ENCODE results near the gene SAP30BP.

The SAP30BP gene

DNA sequence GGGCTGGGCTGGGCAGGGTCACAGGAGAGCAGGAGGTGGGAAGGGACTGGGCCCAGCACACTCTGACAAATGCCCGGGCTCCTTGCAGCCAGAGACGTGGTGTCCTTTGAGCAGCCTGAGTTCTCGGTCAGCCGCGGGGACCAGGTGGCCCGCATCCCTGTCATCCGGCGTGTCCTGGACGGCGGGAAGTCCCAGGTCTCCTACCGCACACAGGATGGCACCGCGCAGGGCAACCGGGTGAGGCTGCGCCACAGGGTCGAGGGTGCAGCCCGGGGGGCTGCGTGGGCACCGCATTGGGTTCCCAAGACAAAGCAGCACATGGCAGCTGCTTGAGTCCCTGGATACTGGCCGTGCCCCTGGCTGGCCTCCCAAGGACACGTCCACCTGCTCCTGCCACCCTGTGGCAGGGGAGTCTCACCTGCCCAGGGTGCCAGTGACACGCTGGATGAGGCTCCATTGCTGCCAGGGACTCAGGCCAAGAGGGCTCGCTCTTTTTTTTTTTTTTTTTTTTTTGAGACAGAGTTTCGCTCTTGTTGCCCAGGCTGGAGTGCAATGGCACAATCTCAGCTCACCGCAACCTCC is 76.6 kb downstream of the SAP30BP start:
- no peak for DNase-seq

- DNase-seq, result no peak
Observed at GRCh38 chr17:75748706-75749105, 81.6 kb downstream of the SAP30BP start.

GRCh38 chr17:75749545-75750389 is 82.6 kb downstream of the SAP30BP start:
- peak; percentile 87 to 94 (median 93) for DNase-seq

DNA sequence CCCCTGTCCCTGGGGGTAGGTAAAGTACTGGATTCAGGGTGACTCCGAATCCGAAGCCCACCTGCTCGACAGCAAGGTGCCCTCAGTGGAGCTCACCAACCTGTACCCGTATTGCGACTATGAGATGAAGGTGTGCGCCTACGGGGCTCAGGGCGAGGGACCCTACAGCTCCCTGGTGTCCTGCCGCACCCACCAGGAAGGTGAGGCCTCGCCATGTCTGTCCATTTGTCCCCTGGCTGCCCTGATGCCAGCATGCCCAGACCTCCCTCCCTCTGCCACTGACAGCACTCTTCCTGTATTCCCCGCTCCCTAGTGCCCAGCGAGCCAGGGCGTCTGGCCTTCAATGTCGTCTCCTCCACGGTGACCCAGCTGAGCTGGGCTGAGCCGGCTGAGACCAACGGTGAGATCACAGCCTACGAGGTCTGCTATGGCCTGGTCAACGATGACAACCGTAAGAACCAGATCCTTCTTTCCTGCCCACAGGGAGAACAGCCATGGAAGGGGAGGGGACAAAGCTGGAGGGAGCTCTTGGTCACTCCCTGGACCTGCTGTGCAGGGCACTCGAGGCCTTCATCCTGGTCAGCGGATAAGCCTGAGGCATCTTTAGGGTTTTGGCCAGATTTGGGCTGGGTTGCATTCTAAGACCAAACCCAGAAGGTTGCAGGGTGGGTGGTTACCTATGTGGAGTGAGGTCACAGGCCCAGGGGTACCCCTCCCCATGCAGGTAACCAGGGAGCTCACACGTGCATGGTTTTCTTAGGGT is 83.7 kb downstream of the SAP30BP start:
- no peak for DNase-seq

DNA sequence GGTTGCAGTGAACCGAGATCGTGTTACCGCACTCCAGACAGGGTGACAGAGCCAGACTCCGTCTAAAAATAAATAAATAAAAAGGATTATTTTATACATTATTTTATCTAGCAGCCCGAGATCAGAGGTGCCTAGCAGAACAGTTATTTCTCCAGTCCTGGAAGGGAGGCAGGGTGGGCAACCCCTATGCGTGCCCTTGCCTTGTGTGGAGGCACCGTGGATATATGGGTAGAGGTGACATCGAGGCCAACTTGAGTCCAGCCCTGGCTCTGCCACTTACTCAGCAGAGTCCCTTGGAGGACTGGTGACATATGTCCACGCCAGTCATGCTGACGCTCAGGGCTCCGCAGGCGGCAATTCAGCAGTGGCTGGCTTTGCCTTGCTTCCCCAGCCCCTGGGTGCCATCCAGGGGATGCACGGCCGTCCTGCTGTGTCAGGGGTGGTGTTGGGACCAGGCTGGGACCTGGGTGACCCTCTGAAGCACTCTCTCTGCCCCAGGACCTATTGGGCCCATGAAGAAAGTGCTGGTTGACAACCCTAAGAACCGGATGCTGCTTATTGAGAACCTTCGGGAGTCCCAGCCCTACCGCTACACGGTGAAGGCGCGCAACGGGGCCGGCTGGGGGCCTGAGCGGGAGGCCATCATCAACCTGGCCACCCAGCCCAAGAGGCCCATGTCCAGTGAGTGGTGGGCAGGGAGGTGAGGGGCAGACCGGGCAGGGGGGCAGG is 84.7 kb downstream of the SAP30BP start:
- no peak for DNase-seq

DNA sequence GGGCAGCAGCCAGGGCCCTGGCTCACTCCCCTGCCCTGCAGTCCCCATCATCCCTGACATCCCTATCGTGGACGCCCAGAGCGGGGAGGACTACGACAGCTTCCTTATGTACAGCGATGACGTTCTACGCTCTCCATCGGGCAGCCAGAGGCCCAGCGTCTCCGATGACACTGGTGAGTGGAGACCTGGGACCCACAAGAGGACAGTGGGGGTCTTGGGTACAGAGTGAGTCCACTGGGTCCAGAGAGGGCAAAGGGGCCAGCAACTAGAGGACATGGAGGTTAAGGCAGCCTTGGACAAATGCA is 85.2 kb downstream of the SAP30BP start:
- no peak for DNase-seq

DNA sequence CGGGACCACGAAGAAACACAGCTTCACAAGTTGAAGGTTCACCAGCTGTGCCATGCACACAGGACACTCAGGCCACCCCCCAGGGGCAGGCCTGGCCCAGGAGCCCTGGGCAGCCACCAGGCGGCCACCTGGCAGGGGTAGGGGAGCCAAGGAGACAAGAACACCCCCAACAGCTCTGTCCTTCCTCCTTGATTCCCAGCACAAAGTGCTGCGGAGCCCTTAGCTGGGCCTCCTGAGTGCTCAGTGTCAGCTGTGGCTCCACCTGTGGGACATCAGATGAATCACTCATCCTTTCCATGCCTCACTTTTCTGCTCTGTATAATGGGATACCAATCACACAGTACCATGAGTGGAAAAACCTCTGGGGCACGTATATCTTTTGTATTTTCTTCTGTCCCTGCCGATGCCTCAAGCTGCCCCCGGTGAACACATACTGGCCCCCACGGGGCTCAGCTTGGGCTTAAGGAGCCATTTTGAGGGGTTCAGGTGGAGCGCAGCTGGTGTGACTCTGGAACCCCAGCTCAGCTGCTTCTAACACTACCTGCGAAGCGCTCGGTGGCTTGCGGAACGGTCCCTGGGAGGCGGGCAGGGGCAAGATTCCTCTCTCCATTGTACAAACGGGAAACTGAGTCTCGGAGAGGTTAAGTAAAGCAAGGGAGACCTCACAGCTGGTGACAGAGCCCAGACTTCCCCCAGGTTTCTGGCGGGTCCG is 85.8 kb downstream of the SAP30BP start:
- no peak for DNase-seq

DNA sequence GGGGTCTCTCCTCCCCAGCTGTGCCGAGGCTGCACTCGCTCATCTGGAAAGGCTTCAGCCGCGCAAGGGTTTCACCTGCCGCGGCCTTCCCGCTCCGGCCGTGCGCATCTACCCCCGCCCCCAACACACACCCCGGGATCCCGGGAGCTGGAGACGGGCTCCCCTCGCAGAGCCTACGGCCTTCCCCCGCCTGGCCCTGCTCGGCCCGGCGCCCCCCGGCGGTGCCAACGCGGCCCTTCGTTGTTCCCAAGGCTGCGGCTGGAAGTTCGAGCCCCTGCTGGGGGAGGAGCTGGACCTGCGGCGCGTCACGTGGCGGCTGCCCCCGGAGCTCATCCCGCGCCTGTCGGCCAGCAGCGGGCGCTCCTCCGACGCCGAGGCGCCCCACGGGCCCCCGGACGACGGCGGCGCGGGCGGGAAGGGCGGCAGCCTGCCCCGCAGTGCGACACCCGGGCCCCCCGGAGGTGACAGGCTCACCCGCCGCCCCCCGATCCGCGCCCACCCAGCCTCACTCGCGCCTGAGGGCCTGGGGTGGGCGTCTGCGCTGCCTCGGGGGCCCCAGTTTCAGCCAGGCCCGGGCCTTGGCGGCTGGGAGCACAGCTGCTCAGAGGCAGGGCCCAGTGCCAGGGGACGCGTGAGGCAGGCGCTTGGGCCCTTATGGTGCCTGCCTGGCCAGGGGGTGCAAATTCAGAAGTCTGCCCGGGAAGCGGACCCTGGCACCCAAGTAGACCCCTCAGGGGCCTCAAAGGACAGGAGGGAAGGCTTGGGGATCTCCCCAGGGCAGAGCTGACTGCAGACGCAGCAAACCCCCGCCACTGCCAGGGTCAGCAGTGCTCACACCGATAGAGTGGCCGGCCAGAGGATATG is 86.6 kb downstream of the SAP30BP start:
- DNase-seq, result peak; percentile 66 to 90 (median 79)

GRCh38 chr17:75754378-75755204 is 87.5 kb downstream of the SAP30BP start:
- DNase-seq, result peak in 3 of 4 experiments; percentile 58 to 72 (median 67)

- peak in 1 of 4 experiments; percentile 45 for DNase-seq
Observed at GRCh38 chr17:75755205-75755901, 88.2 kb downstream of the SAP30BP start.

DNA sequence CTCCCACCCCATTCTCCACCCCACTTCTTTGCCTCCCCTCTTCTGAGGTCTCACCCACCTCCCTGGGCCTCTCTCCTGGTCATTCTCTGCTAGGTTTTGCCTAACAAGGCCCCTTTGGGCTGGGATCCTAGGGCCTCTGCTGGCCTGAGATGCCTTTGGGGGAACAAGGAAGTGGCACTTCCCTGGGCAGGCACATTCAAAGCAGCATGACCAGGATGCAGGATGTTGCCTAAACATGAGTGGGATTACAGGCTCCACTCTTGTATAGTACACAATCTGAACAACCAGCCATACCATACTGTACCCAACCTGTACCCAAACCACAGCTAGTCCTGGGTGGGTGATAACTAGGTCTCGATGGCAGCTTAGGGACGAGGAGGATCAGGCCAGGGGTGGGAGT is 88.9 kb downstream of the SAP30BP start:
- peak; percentile 68 to 85 (median 82) for DNase-seq

GRCh38 chr17:75756451-75757085 is 89.4 kb downstream of the SAP30BP start:
- DNase-seq, result no peak

DNA sequence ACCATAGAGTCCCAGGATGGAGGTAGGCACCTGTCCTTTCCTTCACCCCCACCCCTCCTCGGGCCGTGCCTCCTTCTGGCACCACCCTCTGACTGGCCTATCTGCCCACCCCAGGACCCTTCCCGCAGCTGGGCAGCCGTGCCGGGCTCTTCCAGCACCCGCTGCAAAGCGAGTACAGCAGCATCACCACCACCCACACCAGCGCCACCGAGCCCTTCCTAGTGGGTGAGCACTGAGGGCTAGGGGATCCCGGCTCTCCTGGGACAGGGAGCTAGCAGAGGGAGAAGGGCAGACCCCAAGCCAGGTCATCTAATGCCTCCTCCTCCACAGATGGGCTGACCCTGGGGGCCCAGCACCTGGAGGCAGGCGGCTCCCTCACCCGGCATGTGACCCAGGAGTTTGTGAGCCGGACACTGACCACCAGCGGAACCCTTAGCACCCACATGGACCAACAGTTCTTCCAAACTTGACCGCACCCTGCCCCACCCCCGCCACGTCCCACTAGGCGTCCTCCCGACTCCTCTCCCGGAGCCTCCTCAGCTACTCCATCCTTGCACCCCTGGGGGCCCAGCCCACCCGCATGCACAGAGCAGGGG is 90.0 kb downstream of the SAP30BP start:
- DNase-seq, result no peak
